GM19035 (cell line): Measurements from ENCODE around the gene BIN1.

Source experiments
- ATAC-seq: cut with Tn5 transposase; IDR thresholded peaks from one replicate; pipeline ENCODE4 v1.9.1; 2021; ENCODE audit not compliant: unreplicated experiment

BIN1 gene

GRCh38 chr2:127104166-127104660 is 2.7 kb downstream of the BIN1 start:
- no peak for ATAC-seq

- no peak for ATAC-seq
Observed at GRCh38 chr2:127103243-127104165, 3.5 kb downstream of the BIN1 start.

DNA sequence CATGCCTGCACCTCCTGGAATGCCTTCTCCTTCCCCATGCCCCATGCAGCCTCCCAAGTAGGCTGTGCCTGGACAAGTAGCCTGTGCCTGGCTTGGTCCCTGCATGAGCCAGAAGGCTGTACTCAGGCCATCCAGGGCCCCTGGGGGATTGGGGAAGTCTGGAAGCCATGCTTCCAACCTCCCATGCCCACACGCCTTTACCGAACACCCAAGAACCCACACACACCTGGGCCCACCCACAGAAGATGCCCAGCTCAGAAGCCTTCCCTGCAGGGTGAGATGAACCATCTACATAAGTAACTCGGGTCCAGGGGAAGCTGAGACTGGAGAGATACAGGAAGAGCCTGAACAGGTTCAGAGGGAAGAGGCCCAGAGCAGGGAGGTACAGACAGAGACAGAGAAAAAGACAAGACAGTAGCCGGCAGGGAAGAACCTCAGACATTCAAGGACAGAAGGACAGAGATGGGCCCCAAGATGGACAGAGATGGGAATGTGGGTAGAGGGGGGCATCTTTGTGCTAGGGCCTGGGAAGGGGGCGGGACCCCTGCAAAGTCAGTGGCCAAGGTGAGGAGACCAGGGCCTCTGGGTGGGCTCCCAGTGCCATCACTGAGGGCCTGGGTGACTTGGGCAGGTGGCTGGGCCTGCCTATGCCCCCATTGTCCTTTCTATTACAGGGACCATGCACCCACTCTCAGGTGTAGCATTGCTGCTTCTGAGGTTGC is 4.3 kb downstream of the BIN1 start:
- no peak for ATAC-seq

- no peak for ATAC-seq
Observed at GRCh38 chr2:127101756-127102477, 5.0 kb downstream of the BIN1 start.

- ATAC-seq: no peak
Observed at GRCh38 chr2:127101048-127101611, 5.8 kb downstream of the BIN1 start.

DNA sequence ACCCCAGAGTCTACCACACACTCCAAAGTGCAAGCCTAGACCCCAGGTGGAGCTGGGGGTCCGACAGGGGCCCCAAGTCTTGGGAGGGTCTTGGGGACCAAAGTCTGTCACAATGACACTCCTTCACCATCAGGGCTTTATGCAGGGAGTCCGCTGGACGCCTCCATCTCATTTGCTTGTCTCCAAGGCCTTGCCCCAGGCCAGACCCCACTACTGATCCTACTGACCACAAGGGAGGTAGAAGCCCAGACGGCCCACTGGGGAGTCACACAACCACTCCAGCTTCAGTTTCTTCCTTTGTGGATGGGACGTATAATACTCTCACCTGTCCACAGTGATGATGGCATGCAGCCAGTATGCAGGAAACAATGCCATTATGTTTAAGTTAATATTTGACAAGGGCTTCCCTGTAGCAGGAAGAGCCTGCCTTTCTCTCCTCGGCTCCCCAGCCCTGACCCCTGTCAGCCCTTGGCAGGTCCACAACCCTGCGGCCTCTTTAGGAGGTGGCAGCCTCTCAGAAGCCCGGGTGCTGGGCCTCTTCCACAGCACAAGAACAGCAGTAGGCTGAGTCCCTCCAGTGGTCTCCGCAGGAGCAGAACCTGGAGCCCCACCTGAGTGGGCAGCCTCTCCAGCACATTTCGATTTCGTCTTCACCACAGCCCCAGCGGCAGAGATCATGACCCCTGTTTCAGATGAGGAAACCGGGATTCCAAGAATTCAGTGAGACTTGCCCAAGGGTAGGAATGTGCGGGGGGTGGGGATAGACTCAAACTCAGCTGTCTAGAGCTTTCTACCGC is 6.5 kb downstream of the BIN1 start:
- ATAC-seq: no peak

GRCh38 chr2:127098711-127099110 is 8.2 kb downstream of the BIN1 start:
- no peak for ATAC-seq

GRCh38 chr2:127097841-127098651 is 8.9 kb downstream of the BIN1 start:
- ATAC-seq: no peak

DNA sequence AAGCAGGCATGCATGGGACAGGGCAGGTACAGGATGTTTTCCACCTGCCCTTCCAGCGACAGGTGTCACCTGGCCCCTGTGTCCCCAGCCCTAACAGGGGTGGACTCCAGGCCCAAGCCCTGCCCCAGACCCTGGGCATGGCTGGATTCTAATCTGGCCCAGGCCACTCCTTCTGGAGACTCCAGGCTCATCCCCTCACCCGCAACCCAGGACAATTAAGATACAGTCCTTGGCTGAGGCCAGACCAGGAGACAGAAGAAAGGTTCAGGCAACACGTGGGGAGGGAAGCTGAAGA is 9.5 kb downstream of the BIN1 start:
- no peak for ATAC-seq

DNA sequence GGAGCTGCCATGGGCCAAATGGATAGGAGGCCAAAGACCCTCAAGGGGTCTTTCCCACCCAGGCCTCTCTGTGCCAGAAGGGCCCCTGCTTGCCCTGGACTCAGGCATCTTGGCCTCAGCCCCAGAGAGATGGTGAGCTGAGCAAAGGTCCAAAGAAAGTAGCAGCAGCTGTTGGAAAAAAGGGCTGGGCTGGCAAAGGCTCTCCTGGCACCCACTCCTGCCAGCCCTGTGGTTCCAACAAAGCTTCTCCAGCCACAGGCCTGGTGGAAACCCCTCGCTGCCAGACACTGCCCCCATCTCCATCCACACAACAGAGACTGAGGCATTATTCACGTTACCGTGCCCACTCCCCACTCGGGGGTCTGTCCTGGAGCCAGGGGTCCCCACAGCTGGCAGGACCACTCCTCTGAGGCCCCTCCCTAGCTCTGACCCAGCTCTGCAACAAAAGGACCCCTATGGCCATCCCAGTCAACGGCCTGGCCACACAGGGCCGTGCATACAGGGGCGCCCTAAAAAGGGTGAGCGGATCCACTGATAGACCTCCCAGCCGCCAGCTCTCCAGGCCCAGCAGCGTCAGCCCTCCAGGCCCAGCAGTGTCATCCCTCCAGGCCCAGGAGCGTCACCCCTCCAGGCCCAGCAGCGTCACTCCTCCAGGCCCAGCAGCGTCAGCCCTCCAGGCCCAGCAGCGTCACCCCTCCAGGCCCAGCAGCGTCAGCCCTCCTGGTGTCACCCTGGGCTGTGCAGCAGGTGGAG is 10.1 kb downstream of the BIN1 start:
- no peak for ATAC-seq

GRCh38 chr2:127096280-127096679 is 10.7 kb downstream of the BIN1 start:
- ATAC-seq: no peak

DNA sequence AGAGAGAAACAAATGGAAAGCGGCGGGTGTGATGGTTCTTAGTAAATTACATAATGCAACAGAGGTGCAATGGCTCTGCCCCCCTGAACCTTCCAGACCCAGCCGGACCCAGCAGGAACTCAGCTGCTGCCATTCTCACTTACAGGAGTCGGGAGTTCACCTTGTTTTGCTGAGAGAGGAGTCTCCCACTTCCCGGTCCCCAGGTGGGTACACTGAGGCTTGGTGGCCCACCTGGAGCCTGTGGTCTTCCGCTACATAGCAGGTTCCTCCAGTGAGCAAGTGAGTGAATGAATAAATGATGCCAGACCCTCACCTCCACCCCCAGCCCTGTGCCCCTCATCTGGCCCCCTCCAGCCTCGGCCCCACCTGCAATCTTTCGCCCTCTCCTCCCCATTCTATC is 11.2 kb downstream of the BIN1 start:
- ATAC-seq: no peak

DNA sequence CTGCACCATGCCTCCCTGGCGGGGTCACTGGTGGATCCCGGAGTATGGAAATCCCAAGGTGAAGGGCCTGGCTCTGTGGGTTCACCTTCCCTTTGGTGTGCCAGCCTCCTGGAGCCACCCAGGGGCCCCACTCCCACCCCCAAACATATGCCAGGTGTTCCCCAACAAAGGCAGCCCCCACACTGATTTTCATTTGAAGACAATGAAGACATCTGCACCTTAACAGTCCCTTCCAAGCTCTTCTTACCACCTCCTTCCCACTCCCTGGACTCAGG is 11.7 kb downstream of the BIN1 start:
- no peak for ATAC-seq

- no peak for ATAC-seq
Observed at GRCh38 chr2:127094509-127095366, 12.2 kb downstream of the BIN1 start.

- ATAC-seq: no peak
Observed at GRCh38 chr2:127093648-127094210, 13.2 kb downstream of the BIN1 start.

- ATAC-seq: no peak
Observed at GRCh38 chr2:127092901-127093516, 13.9 kb downstream of the BIN1 start.

DNA sequence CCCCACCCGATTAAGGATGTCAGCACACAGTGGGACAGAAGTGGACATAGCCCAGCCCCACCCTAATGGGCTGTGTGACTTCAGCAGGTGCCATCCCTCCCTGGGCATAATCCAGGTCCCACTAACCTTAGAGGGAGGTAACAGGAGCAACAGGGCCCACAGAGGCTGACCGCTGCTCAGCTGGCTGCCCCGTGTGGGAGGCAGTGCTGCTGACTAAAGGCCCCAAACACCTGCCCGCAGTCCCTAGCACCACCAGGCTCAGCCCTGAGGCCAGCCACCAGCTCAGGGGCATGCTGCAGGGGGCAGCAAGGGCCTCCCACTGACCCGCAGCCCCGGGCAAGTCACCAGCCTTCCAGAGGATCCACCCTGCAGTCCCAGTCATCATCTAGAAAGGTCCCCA is 14.6 kb downstream of the BIN1 start:
- no peak for ATAC-seq

- ATAC-seq: no peak
Observed at GRCh38 chr2:127091886-127092285, 15.1 kb downstream of the BIN1 start.
